T-helper 2 cell treated with Interferon-gamma antibody and Interleukin-4, amounts not matched to agents 5 μg/mL and 100 μg/mL, for 36 hours (primary cell): ENCODE data around the gene CCN2.

Source experiments
- DNase-seq: peaks from one replicate; pipeline ENCODE4 v3.0.0; 2021; ENCODE audit warnings: low spot score
- H3K27ac Mint-ChIP-seq: one replicate; pipeline ENCODE4 v1.8.0; 2021; ENCODE audit warnings: mild to moderate bottlenecking, mixed read lengths
- H3K27me3 Mint-ChIP-seq: one replicate; pipeline ENCODE4 v1.8.0; 2021; ENCODE audit warnings: low read depth, mixed read lengths
- H3K36me3 Mint-ChIP-seq: one replicate; pipeline ENCODE4 v1.8.0; 2021; ENCODE audit warnings: low read depth, mixed read lengths
- H3K4me1 Mint-ChIP-seq: one replicate; pipeline ENCODE4 v1.8.0; 2021; ENCODE audit warnings: low read depth, mixed read lengths
- H3K4me3 Mint-ChIP-seq: one replicate; pipeline ENCODE4 v1.8.0; 2022; ENCODE audit warnings: mild to moderate bottlenecking, moderate library complexity, mixed read lengths
- H3K9me3 Mint-ChIP-seq: one replicate; pipeline ENCODE4 v1.8.0; 2021; ENCODE audit warnings: mixed read lengths

CCN2 gene

DNA sequence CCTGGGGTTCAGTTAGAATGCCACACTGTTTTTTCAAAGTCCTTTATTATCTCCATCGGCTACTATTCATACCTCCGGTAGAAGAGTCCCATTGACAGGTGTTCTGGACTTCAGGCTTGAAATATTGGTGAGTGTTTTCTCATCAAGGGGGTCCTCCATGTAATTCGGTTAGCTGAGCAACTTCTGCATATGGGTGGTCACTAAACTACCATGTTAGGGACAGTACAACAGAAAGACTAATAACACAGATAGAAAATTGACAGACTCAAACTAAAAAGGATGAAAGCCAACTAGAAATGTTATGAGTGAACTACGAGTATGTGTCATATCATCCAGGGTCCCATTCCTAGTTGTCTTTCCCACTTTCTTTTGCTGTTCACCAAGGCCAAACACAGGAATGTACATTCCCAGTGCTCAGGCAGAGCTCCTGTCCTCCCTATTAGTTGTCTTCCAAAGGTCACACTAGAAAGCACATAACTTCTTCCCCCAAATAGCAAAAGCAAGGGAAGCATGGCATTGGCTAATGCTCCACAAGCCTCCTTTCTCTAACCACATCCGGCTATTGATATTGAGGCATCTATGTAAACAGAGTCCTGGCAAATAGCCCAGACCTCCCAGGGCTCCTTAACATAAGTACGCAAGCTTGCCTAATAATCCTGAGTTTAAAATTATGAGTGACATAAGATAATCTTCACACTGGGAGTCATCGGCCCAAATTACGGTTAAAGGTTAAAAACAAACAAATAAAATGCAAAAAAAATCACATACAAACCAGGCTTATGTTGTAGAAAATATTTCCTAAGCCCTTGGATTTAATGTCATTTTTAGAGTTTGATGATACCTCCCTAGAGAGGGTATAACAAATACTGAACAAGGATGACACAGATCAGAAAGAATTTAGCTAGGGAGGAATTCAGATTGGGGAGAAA, 13.2 kb downstream of the CCN2 start:
- H3K4me1 Mint-ChIP-seq: no peaks in the 10 kb centered on the region
- no peak for DNase-seq
- no peaks in the 10 kb centered on the region for H3K9me3 Mint-ChIP-seq

DNA sequence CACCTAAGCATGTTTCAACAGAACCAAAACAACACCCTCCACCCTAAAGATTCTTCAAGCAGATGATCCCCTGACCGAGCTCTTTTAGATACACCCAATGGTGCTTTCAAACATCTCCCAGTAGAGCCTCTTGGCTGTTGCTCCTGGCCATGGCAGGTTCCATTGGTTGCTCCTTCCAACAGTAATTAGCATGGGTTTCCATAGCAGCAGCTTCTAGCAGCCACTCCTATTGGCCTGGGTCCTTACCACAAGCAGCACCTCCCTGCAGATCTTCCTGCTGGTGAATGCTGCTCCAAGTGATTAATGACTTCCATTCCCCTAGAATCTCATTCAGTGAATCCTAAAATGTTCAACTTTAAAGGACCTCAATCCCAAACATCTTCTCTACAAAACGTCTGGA, 13.9 kb downstream of the CCN2 start:
- Mint-ChIP-seq H3K4me3 (no peak overlapping the region), H3K27ac (no peak overlapping the region), H3K27me3 (peaks cover 22% of the 10 kb centered on the region), H3K9me3 (no peaks in the 10 kb centered on the region), H3K4me1 (no peaks in the 10 kb centered on the region), H3K36me3 (no peaks in the 10 kb centered on the region)
- DNase-seq: no peak

More for the DNA sequence above, 13.2 kb downstream of the CCN2 start:
- peaks cover 21% of the 10 kb centered on the region for H3K27me3 Mint-ChIP-seq
- H3K27ac Mint-ChIP-seq: no peak overlapping the region
- H3K36me3 Mint-ChIP-seq: no peaks in the 10 kb centered on the region
- no peak overlapping the region for H3K4me3 Mint-ChIP-seq

- no peak for DNase-seq
- H3K27me3 Mint-ChIP-seq: peaks cover 24% of the 10 kb centered on the region
- no peaks in the 10 kb centered on the region for H3K4me1 Mint-ChIP-seq
- no peak overlapping the region for H3K27ac Mint-ChIP-seq
- H3K9me3 Mint-ChIP-seq: no peaks in the 10 kb centered on the region
- no peak overlapping the region for H3K4me3 Mint-ChIP-seq
- H3K36me3 Mint-ChIP-seq: no peaks in the 10 kb centered on the region
Observed at GRCh38 chr6:131936156-131936555, 15.0 kb downstream of the CCN2 start.

GRCh38 chr6:131931063-131931750, 20.0 kb downstream of the CCN2 start:
- peaks cover 12% of the 10 kb centered on the region for H3K27me3 Mint-ChIP-seq
- H3K27ac Mint-ChIP-seq: no peak overlapping the region
- no peaks in the 10 kb centered on the region for H3K36me3 Mint-ChIP-seq
- no peaks in the 10 kb centered on the region for H3K9me3 Mint-ChIP-seq
- no peak for DNase-seq
- H3K4me3 Mint-ChIP-seq: no peak overlapping the region
- H3K4me1 Mint-ChIP-seq: no peaks in the 10 kb centered on the region

DNA sequence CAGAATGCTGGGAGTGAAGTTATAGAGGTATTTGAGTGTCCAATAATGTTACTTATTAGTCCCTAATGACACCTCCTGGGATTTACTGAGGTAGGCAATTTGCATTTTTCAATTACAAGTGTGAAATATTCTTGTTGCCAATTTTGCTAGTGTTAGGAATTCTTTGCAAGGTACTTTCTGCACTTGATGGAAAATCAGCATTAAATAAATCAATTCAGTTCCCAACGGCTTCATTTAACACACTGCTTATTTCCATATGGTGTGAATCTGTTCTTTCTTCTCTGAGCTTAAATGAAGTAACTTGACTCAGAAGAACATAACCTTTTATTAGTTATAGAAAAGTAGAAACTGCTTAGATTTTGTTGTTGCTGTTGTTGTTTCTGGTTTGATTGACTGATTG, 21.2 kb downstream of the CCN2 start:
- no peak for DNase-seq
- Mint-ChIP-seq H3K27ac (no peak overlapping the region), H3K36me3 (no peaks in the 10 kb centered on the region), H3K4me1 (no peaks in the 10 kb centered on the region), H3K4me3 (no peak overlapping the region), H3K27me3 (peaks cover 19% of the 10 kb centered on the region), H3K9me3 (no peaks in the 10 kb centered on the region)

GRCh38 chr6:131929264-131929663, 21.9 kb downstream of the CCN2 start:
- Mint-ChIP-seq H3K4me3 (no peak overlapping the region), H3K9me3 (no peaks in the 10 kb centered on the region), H3K27me3 (peaks cover 17% of the 10 kb centered on the region), H3K27ac (no peak overlapping the region), H3K4me1 (no peaks in the 10 kb centered on the region), H3K36me3 (no peaks in the 10 kb centered on the region)
- no peak for DNase-seq

DNA sequence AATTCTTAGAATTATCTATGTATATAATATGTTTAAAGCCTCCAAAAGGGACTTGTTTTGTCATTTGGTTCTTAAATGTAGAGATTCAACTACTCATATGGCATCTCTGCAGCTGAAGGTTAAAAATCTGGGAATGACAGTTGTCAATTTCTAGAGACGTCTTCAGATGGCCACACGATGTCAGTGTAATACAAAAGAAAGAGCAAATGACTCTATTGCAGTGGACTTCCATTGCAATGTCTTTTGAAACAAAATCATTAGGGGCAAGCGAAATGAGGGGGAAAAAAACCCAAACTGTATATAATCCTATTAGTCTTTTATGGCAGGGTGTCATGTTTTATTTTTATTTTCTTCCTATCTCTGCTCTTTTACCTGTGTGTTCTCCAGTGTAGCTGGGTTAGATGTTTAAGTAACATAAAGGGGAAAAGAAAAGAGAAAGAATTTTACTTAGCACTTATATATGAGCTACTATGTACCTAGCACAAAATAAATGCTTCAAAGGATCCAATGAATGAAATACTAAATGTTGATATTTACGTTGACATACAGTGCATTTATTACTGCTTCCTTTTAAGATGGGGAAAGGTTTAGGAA, 26.2 kb downstream of the CCN2 start:
- no peak overlapping the region for H3K4me3 Mint-ChIP-seq
- peaks cover 2% of the 10 kb centered on the region for H3K4me1 Mint-ChIP-seq
- H3K9me3 Mint-ChIP-seq: peaks cover 20% of the 10 kb centered on the region
- no peaks in the 10 kb centered on the region for H3K36me3 Mint-ChIP-seq
- H3K27me3 Mint-ChIP-seq: peaks cover 26% of the 10 kb centered on the region
- H3K27ac Mint-ChIP-seq: no peak overlapping the region
- DNase-seq: no peak

GRCh38 chr6:131923356-131923755, 27.8 kb downstream of the CCN2 start:
- H3K4me1 Mint-ChIP-seq: peaks cover 6% of the 10 kb centered on the region
- DNase-seq: peak; percentile 17
- no peak overlapping the region for H3K4me3 Mint-ChIP-seq
- peaks cover 25% of the 10 kb centered on the region for H3K9me3 Mint-ChIP-seq
- H3K27me3 Mint-ChIP-seq: peaks cover 37% of the 10 kb centered on the region
- no peak overlapping the region for H3K27ac Mint-ChIP-seq
- no peaks in the 10 kb centered on the region for H3K36me3 Mint-ChIP-seq

- H3K36me3 Mint-ChIP-seq: no peaks in the 10 kb centered on the region
- H3K4me1 Mint-ChIP-seq: peaks cover 21% of the 10 kb centered on the region
- no peak overlapping the region for H3K27ac Mint-ChIP-seq
- no peak overlapping the region for H3K4me3 Mint-ChIP-seq
- peaks cover 46% of the 10 kb centered on the region for H3K27me3 Mint-ChIP-seq
- H3K9me3 Mint-ChIP-seq: peaks cover 33% of the 10 kb centered on the region
- DNase-seq: no peak
Observed at GRCh38 chr6:131920656-131921055, 30.5 kb downstream of the CCN2 start.

GRCh38 chr6:131918650-131919355, 32.4 kb downstream of the CCN2 start:
- no peak overlapping the region for H3K27ac Mint-ChIP-seq
- H3K9me3 Mint-ChIP-seq: peaks cover 33% of the 10 kb centered on the region
- H3K27me3 Mint-ChIP-seq: peaks cover 41% of the 10 kb centered on the region

DNA sequence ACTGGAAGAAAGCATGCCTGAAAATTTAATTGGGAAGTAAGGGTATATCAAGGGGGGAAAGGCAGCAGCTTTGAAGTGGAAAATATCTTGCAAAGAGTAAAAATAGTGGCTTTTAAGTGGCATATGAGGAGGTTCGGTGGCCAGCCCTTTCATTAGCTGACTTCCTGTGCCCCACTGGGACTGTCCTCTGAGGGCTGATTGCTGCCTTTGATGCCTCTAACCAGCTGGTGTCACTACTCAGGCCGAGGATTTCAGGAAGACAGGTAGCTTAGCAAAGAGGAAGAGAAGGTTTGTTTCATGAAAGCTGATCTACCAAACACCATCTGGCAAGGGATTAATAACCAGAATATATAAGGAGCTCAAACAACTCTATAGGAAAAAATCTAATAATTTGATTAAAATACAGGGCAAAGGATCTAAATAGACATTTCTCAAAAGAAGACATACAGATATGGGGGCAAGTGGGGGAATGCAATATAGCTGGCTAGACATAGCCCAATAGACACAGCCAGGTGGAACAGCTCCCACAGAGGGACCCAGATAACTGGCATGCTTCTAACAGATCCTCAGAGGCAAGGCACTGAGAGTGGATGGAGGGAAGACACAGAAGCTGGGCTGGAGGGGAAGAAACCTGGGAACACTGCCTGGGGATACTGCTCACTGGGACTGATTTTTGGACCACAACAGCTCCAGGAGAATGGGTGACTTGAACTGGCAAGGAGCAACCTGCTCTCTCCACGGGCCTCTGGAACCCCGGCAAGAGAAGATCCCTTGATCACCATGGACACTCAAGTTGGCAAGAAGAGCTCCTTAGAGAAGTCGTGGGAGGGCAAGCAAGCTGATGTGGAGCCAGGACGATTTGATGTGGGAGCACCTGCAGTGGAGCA, 33.2 kb downstream of the CCN2 start:
- H3K4me3 Mint-ChIP-seq: no peak overlapping the region
- no peak for DNase-seq
- H3K4me1 Mint-ChIP-seq: peaks cover 25% of the 10 kb centered on the region
- H3K36me3 Mint-ChIP-seq: no peaks in the 10 kb centered on the region
- peaks cover 48% of the 10 kb centered on the region for H3K27me3 Mint-ChIP-seq
- no peak overlapping the region for H3K27ac Mint-ChIP-seq
- peaks cover 27% of the 10 kb centered on the region for H3K9me3 Mint-ChIP-seq

More at GRCh38 chr6:131918650-131919355, 32.4 kb downstream of the CCN2 start:
- Mint-ChIP-seq H3K36me3 (no peaks in the 10 kb centered on the region), H3K4me3 (no peak overlapping the region), H3K4me1 (peaks cover 25% of the 10 kb centered on the region)
- DNase-seq: no peak

DNA sequence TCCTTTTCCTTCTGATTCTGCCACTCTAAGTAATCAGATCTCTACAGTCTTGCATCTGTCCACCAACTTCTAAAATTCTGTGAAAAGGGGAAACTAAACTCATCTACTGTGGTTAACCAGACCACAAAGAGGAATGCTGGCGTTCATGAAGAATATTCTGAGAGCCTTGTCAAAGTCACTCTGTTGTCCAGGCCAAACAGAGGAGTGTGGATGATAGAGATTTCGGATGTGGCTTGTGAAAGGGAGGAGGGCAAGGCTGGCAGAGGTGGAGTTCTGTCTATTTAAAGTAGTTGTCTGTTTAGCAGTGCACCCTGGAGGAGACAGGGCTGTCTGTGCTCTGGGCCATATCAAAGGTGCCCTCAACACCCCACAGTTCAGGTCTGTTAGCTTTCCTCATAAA, 33.9 kb downstream of the CCN2 start:
- H3K27ac Mint-ChIP-seq: no peak overlapping the region
- H3K27me3 Mint-ChIP-seq: peaks cover 48% of the 10 kb centered on the region
- peak overlapping the region; percentile 38 for H3K4me3 Mint-ChIP-seq

DNA sequence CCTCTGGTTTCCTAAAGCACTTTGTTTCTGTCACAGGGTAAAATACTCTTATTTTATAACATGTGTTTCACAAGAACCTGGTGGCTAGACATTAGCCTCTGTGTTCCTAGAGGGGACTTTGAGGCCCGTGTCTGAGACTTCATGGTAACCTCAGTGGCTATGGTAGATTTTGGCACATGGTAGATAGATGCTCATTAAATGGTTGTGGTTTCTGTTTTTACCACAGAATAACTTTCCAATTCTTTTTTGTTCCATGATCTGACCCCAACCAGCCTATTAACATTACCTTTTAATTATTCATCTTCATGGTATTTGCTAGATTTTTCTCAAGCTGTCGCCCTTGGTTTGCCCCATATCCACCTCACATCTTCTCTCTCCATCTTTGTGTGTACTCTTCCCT, 34.3 kb downstream of the CCN2 start:
- H3K36me3 Mint-ChIP-seq: no peaks in the 10 kb centered on the region
- H3K4me3 Mint-ChIP-seq: peak overlapping the region; percentile 38
- H3K4me1 Mint-ChIP-seq: peaks cover 31% of the 10 kb centered on the region
- H3K27ac Mint-ChIP-seq: no peak overlapping the region
- H3K9me3 Mint-ChIP-seq: peaks cover 18% of the 10 kb centered on the region
- no peak for DNase-seq
- peaks cover 48% of the 10 kb centered on the region for H3K27me3 Mint-ChIP-seq

More for the DNA sequence above, 33.9 kb downstream of the CCN2 start:
- no peak for DNase-seq
- Mint-ChIP-seq H3K9me3 (peaks cover 23% of the 10 kb centered on the region), H3K4me1 (peaks cover 27% of the 10 kb centered on the region), H3K36me3 (no peaks in the 10 kb centered on the region)
